Mesenteric fat pad (tissue), 1 donor: ENCODE results near the gene PNO1. TPM values are rescaled to one million over a fixed set of nuclear protein-coding genes. Genes with fewer than 3 reads are reported as not detected.
"Not testable (repeated sequence)": the region's sequence is repeated elsewhere in the genome, so short reads cannot be mapped to it uniquely, and the experiment has no call there.

Experiments
- DNase-seq: peaks from one replicate; pipeline ENCODE4 v3.0.0-alpha.2; 2020; ENCODE audit warnings: low spot score
- long read RNA-seq: library from polyadenylated mRNA; unstranded; transcript quantifications from one replicate; pipeline ENCODE4 v2.0.0, GENCODE V29; 2020
- total RNA-seq: library from RNA; stranded (reverse); fragmentation: NEBNext Ultra II Directional; extraction: Animal tissue kit (Norgen Biotek cat#: 25700); gene quantifications from one replicate; pipeline ENCODE4 v1.2.1, GENCODE V29; 2021
- donor health status: DM: yes; HTN: yes; CAD: no.

PNO1 gene
- total RNA-seq: 26.4 TPM
- long read RNA-seq, transcript PNO1-201 (7 exons, 2,286 nt): major isoform, 121 of 139 reads
- long read RNA-seq, partial matches to known transcripts: 4 of 139 reads
- long read RNA-seq, other reads (novel, unspliced or antisense): 14 of 139 reads

DNA sequence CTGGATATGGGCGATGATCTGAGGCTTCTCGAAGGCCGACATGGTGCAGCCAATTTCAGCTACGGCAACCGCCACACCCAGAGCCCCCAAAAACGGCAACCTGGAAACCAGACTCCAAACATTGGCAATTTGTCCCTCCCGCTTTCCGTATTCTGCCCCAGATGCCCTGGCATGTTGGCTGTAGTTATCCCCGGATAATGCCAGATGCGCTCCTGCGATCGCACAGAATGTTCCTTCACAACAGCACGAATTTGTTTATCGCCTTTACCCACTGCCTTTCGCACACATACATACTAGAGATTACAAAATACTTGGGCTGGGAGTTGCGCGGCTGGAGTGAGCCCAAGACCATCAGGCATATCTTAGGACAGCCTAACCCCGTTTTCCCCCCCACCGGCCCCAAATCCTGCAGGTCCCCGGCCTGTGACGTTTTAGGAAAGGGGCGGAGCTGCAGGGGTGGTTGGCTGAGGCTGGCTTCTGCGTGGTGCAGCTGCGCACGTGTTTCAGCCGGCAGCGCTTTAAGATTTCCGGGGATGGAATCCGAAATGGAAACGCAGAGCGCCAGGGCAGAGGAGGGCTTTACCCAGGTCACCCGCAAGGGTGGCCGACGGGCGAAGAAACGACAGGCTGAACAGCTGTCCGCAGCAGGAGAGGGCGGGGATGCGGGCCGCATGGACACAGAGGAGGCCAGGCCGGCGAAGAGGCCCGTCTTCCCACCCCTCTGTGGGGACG, at the start of gene PNO1:
Gene PNO1 (plus strand): TSS at position 487 of the 732 bp plus-strand sequence. CDS start 47 bp downstream, at position 534.
- DNase-seq: peak; percentile 97

DNA sequence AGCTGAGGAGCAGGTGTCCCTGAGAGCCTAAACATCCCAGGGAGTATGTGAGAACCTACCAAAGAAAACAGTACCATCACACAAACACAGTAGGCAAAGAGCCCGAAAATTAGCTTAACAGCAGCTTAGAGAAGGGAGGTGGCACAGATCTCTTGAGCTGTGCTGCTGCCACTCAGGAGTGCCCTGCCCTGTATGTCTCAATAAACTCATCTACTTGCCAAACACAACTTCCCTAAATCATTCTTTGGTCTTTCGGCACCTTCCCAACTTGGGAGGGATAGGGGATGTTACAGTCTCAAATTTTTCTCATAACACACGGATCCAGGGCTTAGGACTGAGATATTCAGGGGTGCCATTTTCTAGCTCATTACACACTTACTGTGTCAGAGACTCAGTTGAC, 49.6 kb upstream of the PNO1 start:
- no peak for DNase-seq

DNA sequence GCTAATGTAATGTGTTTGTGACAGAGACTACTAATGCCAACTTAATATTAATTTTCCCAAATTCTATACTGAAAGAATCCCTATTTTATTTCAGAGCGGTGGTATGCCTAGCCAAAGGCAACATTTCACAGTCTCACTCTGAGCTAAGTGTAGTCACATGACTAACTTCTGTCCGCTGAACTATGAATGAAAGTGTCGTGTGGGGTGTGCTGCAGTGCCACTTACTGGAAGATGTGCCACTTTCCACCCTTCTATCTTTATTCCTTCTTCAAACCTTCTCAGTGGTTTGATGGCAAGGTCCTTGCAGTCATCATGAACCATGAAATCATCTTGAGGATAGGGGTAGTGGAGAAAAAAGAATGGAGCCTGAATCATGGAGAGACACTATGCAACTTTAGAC, 47.6 kb upstream of the PNO1 start:
- no peak for DNase-seq

DNA sequence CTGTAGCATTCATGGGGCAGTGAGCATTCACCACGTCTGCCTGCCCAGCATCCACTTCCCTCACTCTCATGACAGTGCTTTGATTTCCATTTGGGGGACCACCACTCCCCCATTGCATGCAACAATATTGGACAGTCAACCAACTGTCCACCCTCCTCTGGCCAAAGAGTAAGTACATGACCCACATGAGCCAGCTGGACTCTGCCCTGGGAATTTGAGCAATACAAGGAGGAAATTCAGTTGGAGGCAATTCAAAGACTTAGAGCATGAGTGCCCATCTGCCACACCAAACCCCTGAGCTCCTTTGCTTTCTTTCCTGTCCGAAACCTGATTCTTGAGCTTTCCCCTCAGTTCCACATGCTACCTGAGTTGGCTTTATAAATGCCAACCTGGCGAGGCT, 41.7 kb upstream of the PNO1 start:
- no peak for DNase-seq

DNA sequence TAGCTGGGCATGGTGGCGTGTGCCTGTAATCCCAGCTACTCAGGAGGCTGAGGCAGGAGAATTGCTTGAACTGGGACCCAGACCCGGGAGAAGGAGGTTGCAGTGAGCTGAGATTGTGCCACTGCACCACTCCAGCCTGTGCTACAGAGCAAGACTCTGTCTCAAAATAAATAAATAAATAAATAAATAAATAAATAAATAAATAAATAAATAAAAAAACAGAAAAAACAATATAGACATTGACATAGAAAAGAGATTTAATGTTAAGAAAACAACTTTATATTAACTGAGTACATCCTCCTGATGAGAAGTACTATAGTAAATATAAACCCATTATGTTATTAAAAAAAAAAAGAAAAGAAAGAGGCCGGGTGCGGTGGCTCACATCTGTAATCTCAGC, 39.8 kb upstream of the PNO1 start:
- DNase-seq: not testable (repeated sequence)

DNA sequence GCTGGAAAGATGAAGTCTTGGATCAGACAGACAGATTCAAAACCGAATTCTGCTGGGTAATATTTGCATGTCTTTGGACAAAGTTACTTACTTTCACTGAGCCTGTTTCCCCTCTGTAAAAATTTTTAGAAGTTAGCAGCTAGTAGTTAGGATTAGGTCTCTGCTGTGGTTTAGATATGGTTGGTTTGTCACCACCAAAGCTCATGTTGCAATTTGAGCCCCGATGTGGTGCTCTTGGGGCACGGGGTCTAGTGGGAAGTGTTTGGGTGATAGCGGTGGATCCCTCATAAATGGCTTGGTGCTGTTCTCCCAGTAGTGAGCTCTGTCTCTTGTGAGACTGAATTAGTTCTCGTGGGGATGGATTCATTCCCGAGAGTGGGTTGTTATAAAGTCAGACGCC, 38.9 kb upstream of the PNO1 start:
- no peak for DNase-seq

DNA sequence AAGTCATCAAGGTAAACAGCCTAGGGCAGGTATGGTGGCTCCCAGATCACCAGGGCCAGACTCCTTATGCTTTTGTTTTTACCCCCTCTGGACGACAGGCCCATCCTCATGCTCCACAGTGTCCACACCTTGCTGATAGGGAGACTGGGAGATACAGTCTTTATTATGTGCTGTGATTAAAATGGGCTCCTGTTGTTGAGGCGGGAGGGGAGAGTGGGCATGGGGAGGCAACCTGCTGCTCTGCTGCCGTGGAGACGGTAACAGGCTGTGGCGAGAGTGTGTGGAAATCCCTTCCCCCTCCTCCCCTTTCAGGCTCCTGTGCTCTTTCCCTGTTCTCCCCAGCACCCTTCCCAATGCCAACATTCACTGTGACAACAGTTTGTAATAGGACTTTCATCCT, 38.2 kb upstream of the PNO1 start:
- no peak for DNase-seq

DNA sequence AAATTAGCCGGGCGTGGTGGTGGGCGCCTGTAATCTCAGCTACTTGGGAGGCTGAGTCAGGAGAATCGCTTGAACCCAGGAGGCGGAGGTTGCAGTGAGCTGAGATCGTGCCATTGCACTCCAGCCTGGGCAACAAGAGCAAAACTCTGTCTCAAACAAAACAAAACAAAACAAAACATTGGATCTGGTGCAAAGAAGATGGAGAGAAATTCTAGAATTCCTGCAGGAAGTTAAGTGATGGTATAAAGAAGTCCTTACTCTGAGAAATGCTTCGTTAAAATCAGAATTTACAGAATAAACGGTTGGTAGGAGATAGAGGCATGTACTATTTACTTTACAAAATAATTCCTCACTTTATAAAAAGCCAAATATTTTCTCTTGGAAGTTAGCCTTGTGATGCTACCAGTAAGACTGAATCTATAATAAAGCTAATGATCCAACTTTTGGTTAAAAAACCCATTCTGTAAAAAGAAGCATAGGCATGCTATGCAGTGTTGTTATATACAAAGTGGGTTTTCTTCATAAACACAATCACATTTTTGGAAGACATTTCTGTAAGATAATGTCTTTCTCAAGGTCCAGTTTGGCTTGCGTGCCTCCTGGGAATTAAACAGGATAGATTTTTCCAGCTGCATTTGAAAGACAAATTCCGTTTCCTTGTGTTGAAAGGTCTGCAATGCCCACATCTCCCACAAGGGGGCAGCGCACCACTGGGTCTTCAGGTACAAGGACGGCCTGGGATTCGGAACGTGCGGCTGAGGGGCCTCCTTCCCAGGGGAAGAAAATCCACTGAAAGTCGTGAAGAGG, 35.6 kb upstream of the PNO1 start:
- no peak for DNase-seq

DNA sequence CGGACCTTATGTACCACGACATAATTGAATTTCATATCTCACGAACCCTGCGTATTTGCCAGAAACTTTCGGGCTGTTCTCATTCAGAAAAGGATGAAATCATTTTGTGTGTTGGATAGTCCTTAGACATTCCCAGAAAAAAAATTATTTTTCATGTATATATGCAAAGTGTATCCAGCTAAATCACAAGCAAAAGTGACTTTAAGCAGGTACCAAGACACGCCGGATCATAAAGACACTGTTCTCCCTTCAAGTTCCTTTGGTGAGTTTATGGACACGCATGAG, 35.1 kb upstream of the PNO1 start:
- no peak for DNase-seq

DNA sequence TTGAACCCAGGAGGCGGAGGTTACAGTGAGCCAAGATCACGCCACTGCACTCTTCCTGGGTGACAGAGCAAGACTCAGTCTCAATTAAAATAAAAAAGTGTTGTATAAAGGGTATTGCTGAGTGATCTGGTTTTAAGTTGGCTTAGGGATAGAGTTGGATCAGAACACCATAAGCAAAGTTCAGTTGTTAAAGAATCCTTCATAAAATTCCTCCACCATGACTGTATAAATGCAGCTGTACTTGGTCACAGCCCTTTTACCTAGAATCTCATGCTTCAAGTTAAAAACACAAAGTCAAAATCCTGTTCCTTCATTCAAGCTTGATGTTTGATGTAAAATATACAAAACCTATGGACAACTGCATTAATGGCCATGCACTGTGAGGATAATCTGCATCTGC, 33.4 kb upstream of the PNO1 start:
- no peak for DNase-seq

DNA sequence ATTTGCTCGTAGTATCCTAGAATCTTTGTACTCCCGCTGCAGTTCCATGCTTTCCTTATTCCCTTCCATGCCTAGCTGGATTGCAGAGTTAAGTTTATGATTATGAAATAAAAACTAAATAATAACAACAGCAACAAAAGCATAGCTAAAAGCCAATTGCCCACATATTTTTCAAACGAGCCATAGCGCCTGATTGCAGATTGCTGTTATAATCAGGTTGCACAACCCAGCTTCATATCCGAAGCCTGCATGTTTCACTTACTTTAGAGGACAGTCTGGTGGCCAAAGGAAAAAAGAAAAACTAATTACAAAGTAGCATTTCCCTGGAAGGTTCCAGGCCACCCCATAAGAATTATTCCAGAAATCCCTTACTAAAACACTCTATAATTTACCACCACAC, 31.9 kb upstream of the PNO1 start:
- DNase-seq: no peak

DNA sequence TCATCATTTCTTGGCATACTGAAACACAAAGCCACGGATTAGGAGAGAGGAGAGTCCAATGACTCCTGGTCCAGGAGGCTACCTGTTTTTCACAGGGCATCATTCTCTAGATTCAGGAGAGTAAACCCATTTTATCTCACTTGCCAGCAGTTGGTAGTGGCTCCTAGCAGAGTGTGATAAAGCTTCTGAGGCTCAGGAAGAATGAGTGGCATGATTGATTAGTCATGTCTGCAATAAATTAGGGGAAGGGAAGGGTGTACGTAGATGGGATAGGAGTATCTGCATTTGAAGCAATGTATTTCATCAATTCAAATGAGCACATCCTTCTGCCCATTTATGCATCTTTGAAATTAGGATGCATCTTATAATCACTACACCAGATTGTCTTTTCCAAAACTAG, 31.1 kb upstream of the PNO1 start:
- no peak for DNase-seq

DNA sequence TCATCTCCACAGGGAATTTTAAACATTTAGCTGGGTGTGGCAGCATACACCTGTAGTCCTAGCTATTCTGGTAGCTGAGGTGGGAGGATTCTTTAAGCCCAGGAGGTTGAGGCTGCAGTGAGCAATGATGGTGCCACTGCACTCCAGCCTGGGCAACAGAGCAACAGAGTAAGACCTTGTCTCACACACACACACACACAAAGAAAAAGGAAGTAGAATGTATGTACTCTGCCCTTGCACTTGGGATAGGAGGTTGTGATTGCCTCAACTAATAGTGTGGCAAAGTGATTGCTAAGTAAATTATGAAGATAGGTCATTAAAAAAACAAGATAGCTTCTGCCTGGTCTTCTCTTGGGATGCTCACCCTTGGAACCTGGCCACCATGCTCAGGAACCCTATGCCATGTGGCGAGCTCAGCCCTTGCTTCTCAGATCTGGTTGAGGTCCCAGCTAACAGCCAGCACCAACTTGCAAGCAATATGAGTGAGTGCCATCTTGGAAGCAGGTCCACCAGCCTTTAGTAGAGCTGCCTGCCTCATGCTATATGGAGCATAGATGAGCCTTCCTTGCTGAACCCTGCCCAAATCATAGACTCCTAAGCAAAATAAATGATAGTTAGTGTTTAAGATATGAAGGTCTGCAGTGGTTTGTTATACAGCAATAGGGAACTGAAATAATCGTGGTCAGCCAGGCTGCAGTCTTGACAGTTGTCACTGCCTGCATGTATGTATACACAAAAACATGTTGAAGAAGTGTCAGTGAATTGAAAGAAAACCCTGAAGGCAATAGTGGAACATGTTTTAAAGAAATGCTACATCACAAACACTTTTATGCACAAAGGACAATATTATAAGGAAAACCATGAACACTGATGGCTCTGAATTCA, 30.1 kb upstream of the PNO1 start:
- no peak for DNase-seq

DNA sequence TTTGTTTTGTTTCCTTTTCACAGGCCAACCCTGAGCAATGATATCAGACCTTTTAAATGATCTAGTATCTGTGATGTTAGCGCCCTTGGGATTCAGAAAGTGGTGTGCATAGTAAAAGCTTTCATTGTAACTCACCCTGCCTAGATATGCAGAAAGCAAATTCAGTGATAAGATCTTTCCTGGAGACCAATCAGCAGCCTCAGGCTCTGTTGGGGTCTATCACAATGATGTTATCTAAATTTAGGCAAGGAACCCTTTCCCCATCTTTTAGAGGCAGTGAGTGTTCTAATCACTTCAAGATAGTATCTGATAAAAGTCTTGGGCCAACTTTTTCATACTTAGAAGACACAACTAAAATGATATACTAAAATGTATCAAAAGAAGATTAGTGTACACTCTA, 23.6 kb upstream of the PNO1 start:
- no peak for DNase-seq

DNA sequence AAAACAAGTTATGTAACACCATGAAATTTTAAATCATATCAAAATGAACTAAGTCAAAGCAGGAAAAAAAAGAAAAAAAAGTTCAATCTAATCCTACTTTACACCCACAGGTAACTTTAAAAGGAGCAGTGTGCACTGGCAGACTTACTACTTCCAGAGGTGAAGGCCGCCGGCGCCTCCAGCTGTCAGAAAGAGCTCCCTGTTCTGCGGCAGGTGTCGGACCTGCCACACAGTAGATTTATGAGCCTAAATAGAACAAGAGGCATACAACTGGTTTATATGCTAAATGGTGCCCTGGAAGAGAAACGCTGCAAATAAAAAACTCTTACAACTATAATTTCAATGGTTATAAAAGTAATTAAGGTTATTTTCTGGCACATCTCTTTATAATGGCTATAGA, 23.1 kb upstream of the PNO1 start:
- DNase-seq: no peak

DNA sequence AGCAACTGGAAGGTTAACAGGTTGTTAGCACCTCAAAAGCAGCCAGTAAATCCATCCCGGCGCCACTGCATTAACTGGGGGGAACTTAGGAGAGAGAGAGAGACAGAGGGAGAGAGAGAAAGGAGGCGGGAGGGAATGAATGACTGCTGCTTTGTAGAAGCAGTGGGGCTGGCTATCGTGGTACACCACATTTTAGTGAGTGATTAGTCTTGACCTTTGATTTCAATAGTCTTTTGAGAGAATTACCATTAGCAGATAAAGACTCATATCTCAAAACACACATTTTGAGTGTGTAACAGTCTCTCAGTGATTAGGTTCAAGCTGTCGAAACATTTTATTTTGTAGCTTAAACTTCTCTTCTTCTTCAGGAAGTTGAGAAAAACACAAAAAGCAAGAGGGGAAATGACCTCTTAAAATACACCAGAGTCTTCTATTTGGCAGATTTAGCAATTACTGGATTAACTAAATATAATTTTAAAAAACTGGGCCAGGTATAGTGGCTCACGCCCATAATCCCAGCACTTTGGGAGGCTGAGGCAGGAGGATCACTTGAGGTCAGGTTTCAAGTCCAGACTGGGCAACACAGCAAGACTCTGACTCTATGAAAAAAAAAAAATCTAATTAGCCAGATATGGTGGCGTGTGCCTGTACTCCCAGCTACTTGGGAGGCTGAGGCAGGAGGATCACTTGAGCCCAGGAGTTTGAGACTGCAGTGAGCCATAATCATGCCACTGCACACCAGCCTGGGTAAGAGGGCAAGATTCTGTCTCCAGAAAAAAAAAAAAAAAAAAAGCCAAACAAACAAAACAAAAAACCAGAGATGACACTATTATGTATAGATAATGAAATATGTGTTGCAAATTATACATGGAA, 22.0 kb upstream of the PNO1 start:
- DNase-seq: no peak

DNA sequence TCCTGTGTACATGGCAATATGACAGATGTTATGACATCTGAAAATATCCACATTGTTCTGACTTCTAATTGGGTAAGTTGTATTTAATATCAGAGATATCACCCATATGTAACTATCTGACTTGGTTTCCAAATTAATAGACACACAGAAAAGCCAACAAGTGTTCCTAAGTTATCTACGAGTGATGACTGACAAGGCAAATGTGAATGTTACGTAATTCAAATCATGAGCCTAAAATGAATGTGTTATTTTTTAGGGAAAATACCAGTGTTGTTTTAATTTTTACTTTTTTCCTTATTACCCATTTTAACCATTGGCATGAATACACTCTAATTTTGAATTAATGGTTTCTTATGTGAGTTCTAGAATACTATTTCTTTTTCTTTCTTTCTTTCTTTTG, 15.8 kb upstream of the PNO1 start:
- no peak for DNase-seq

DNA sequence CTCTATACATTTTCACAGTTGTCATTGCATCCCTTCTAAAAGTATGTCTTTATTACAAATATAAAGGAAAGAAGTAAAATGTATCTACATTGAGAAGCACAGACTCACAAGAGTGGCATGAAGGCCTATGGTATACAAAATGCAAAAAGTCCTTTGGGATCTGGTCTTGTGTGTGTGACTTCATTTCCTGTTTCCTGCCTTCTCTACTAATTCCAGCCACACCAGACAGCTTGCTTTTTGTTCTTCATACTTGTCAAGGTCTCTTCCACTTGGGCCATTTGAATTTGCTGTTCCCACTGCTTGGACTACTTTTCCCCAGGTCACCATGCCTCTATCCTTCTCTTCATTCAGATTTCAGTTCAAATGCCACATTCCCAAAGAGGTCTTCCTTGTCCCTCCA, 6.7 kb upstream of the PNO1 start:
- no peak for DNase-seq

DNA sequence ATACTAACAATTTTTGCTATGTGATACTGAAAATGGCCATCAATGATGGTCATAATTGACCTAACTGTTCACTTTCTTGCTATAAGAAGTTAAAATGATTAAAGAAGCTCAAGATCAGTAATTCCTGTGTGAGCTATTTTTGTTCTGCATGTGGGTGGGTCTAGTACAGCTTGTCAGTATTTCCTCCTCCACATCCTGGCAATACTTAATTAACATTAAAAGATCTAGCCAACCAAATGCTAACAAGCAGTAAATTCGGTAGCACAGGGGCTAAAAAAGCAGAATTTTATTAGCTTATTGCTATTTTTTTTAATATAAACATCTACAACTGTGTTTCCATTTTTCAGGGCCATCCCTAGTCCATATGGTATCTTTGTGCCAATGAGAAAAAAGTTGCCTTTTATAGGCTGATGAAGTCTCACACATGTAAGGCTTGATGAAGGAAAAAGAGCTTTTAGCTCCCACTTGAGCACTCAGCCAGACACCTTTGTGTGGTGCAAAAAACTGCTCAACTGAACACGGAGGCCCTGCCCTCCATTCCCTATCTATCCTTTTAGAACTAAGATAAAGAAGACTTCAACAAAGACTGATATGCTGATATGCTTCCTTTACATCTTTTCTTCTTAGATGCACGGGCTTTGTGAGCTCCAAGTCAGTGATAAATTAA, 4.9 kb upstream of the PNO1 start:
- DNase-seq: no peak

DNA sequence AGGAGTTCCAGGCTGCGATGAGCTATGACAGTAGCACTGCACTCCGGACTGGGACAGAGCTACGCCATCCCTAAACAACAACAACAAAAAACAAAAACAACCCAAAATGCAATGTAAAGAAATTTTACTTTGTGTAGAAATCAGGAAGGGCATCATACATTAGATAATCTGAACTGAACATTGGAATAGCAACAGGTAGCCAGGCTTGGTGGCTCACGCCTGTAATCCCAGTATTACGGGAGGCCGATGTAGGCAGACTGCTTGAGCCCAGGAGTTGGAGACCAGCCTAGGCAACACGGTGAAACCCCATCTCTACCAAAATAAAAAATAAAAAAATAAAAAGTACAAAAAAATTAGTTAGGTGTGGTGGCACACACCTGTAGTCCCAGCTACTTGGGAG, 2.1 kb upstream of the PNO1 start:
- no peak for DNase-seq
